ENCODE measurements around the gene PPHLN1.

PPHLN1 gene

DNA sequence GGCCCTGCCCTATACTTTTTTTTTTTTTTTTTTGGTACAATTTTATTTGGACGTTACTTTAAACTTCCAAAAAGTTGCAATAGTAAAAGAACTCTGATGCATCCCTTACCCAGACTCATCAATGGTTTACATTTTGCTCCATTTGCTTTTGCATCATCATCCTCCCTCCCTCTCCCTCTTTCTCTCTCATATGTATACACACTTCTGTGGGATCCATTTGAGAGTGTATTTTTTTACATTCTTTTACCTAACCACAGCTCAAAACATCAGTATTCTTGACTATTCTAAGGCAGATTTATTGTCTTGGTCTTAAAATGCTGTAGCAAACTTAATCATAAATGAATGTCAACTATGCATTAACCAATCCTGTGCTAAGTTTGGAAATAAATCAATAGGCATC lies 152.0 kb downstream of the PPHLN1 start:
- FAIRE-seq: no peak
- DNase-seq (ENCODE audit: low spot score): no peak

- DNase-seq (ENCODE audit: low spot score) (no peak), FAIRE-seq (peak; percentile 37)
Observed at GRCh38 chr12:42481368-42481767, 155.4 kb downstream of the PPHLN1 start.

DNA sequence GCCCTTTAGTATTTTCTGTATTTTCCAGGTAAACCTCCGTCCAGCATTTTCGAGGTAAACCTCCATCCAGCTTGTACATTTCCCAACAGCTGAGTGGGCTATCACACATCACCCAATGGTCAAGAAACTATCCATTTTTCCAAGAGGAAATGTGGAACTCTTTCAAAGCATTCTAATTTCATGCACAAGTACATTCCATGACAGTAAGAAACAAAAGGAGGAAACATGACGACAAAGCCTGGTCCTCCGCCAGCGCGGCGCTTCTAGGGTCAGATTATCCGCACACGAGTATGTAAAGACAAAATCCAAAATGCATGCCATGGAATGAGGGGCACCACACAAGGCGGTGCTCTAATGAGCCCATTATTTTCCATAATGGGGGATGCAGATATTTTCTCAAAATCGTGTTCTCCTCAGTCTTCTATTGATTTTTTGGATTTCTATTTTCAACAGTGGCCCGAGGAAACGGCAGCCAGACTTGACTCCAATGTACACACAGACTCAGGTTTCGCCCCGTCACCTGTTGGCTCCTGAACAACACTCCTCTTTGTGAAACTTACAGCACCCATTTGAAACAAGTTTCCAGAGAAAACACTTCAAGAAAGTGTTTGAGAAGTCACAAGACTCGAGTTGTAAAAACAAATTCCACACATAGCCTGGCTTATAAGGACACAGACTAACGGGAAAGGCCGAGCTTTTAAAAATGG lies 156.2 kb downstream of the PPHLN1 start:
- no peak for FAIRE-seq
- no peak for DNase-seq (ENCODE audit: low spot score)

DNA sequence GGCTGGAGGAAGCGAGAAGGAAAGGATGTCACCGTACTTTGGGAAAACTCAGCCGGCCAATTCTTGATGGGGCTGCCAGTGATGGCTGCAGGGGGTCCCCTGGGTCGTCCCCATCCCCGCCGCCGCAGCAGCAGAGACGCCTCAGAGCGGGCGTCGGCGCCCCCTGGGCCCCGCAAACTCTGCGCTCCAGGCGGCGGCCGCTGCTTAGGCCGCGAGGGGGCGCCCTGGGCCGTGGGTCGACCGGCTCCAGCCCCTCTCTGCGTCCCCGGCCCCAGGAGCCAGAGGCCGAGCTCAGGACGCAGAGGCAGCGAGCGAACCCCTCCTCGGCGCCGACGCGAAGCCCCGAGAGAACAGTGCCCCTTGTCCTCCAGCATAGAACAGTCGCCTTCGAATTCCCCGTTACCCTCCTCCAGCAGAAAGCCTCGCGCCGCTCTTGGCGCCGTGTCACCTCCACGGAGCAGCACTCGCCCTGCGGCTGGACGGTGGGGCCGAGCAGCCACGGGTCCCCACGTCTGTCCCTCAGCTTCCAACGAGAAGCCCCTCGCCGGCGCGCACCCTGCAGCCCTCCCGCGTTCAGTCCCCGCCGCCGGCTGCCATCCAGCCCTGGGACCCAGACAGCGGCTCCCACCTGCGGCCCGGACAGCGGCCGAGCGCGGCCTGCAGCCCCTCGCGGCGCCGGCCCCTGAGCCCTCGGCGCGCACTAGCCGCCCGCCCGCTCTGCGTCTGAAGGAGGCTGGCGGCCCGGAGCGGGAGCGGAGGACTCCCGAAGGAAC lies 157.0 kb downstream of the PPHLN1 start:
- DNase-seq (ENCODE audit: low spot score) (peak; percentile 92), FAIRE-seq (peak; percentile 79)

GRCh38 chr12:42483521-42483790 lies 157.5 kb downstream of the PPHLN1 start:
- FAIRE-seq (peak; percentile 46), DNase-seq (ENCODE audit: low spot score) (peak; percentile 81)

DNA sequence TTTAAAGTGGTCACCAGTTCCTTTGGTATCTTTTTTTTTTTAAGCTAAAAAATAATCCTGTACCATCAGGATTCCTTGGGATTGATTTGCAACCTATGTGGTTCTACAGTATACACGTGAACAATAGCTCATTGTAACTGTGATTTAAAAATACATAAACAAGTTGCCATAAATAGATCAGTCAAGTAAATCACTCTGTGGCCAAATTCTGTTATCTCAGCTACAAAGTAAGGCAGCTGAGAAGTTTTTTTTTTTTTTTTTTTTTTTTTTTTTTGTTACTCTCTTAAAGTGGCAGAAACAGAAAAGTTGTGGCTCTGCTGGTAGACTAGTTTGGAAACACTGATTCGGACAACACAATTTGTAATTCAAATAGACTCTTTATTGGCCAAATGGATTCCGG lies 159.0 kb downstream of the PPHLN1 start:
- no peak for FAIRE-seq
- peak; percentile 21 for DNase-seq (ENCODE audit: low spot score)

DNA sequence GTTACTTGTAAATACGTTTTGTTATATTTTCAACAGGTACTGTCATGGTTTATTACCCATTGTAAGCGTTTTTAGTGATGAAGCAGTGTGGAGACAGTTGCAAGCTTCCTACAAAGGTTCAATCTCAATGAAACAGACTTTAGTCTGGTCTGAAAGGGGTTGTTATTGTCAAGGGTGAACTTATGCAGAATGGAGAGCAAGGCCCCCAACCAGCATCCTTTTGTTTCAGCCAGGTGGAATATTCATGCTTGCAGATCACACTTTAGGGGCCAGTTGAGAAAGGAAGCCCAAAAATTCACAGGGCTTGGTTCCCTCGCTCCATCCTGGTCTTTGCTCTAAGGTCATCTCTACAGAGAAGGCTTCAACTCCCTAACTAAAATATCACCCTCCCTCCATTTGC lies 159.9 kb downstream of the PPHLN1 start:
- DNase-seq (ENCODE audit: low spot score) (no peak), FAIRE-seq (no peak)

- FAIRE-seq: no peak
- no peak for DNase-seq (ENCODE audit: low spot score)
Observed at GRCh38 chr12:42486407-42486806, 160.4 kb downstream of the PPHLN1 start.

DNA sequence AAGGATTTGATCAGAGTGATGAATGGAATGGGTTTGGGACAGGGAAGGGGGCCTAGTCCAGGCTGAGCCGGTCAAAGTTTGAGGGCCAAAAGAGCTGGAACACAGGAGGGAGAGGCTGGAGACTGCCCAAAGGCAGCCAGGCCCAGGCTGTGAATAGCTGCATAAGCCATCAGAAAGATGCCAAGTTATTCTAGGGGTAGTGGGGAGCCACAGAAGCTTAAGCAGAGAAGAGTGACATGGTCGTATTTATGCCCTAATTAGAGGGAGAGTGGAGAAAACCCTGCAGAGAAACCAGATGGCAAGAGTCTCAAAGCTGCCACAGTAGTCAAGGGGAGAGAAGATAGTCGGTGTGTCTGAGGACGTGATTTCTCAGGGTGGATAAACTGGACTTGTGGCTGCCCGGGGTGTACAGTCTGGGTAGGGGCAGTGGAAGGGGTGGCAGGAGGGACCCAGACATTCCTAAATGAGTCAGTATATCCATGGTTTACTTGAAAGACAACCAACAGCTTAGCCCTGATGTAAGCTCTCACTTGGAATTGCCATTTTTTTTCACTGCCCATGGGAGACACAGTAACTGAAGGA lies 164.4 kb downstream of the PPHLN1 start:
- FAIRE-seq (no peak), DNase-seq (ENCODE audit: low spot score) (no peak)
